Type B pancreatic cell (in vitro differentiated cells): ENCODE results near the gene PEX1. TPM values are rescaled to one million over a fixed set of nuclear protein-coding genes. Genes with fewer than 3 reads are reported as not detected.

Experiments used
- DNase-seq: peaks from one replicate; pipeline ENCODE4 v3.0.0; 2021; ENCODE audit warnings: mixed read lengths; ENCODE audit not compliant: unreplicated experiment; ENCODE audit errors: extremely low spot score
- H3K27ac Mint-ChIP-seq: 2 replicates; pipeline ENCODE4 v1.8.0; 2021; ENCODE audit warnings: mild to moderate bottlenecking, mixed read lengths
- H3K27me3 Mint-ChIP-seq: 2 replicates; pipeline ENCODE4 v1.8.0; 2021; ENCODE audit warnings: mixed read lengths
- H3K36me3 Mint-ChIP-seq: 2 replicates; pipeline ENCODE4 v1.8.0; 2021; ENCODE audit warnings: mixed read lengths
- H3K4me1 Mint-ChIP-seq: one replicate; pipeline ENCODE4 v1.8.0; 2021; ENCODE audit warnings: mixed read lengths; ENCODE audit not compliant: unreplicated experiment
- H3K4me3 Mint-ChIP-seq: 2 replicates; pipeline ENCODE4 v1.8.0; 2021; ENCODE audit warnings: mild to moderate bottlenecking, mixed read lengths
- H3K9me3 Mint-ChIP-seq: 2 replicates; pipeline ENCODE4 v1.8.0; 2021; ENCODE audit warnings: mixed read lengths
- CTCF ChIP-seq: fragments of 200-600 bp; sonication (generic); conservative IDR thresholded peaks from 2 replicates; pipeline ENCODE4 v1.5.0; 2021; ENCODE audit warnings: antibody characterized with exemption, mild to moderate bottlenecking
- total RNA-seq: library from RNA; stranded (reverse); gene quantifications from 2 replicates; pipeline ENCODE4 v1.2.1, GENCODE V29; 2021; ENCODE audit warnings: low replicate concordance

The PEX1 gene
- total RNA-seq, 1 donor from 2014 or later = 22.2 TPM

DNA sequence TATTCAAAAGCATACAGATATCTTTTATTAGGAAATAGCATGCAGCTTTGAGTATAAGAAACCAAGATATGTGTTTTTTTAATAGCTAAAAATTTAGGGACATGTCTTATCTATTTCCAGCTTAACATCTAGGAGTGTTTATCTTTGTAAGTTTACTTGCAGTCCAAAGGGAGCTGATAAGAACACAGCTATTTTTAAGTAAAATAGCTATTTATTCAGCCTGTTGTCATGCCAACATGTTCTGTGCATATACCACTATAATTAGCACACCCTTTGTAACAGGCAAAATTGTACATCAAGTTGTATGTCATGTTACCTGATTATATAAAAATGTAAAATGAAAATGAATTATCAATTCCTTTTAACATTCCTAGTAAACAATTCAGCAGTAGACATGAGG, 32.3 kb upstream of the PEX1 start:
- Mint-ChIP-seq H3K27me3 (no peaks in the 10 kb centered on the region), H3K36me3 (peaks cover 14% of the 10 kb centered on the region), H3K4me1 (no peaks in the 10 kb centered on the region), H3K27ac (no peak overlapping the region), H3K4me3 (no peak overlapping the region), H3K9me3 (no peaks in the 10 kb centered on the region)
- DNase-seq = no peak
- no peak for TF ChIP-seq CTCF

- Mint-ChIP-seq H3K9me3 (no peaks in the 10 kb centered on the region), H3K27ac (no peak overlapping the region), H3K4me3 (no peak overlapping the region), H3K27me3 (no peaks in the 10 kb centered on the region), H3K36me3 (peaks cover 7% of the 10 kb centered on the region), H3K4me1 (no peaks in the 10 kb centered on the region)
- TF ChIP-seq CTCF = no peak
- no peak for DNase-seq
These were observed 29.6 kb upstream of the PEX1 start for GRCh38 chr7:92557808-92558362.

DNA sequence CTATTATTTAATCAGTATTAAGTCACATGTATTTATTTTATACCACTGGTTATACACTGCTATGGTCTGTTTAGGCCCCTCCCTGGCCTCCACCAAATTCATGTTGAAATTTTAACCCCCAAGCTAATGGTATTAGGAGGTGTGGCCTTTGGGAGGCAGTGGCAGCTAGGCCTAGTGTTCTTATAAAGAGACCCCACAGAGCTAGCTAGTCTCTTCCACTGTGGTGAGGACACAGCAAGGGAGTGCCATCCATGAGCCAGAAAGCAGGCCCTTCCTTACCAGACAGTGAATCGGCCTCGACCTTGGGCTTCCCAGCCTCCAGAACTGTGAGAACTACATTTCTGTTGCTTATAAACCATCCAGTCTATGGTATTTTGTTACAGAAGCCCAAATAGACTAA, 28.9 kb upstream of the PEX1 start:
- H3K4me1 Mint-ChIP-seq = no peaks in the 10 kb centered on the region
- peaks cover 6% of the 10 kb centered on the region for H3K36me3 Mint-ChIP-seq
- DNase-seq = no peak
- no peak overlapping the region for H3K4me3 Mint-ChIP-seq
- H3K9me3 Mint-ChIP-seq = no peaks in the 10 kb centered on the region
- H3K27me3 Mint-ChIP-seq = no peaks in the 10 kb centered on the region
- no peak for TF ChIP-seq CTCF
- no peak overlapping the region for H3K27ac Mint-ChIP-seq

GRCh38 chr7:92550194-92550593, 21.9 kb upstream of the PEX1 start:
- H3K9me3 Mint-ChIP-seq = no peaks in the 10 kb centered on the region
- H3K27ac Mint-ChIP-seq = no peak overlapping the region
- no peak for TF ChIP-seq CTCF
- DNase-seq = no peak
- no peak overlapping the region for H3K4me3 Mint-ChIP-seq
- no peaks in the 10 kb centered on the region for H3K36me3 Mint-ChIP-seq
- H3K4me1 Mint-ChIP-seq = no peaks in the 10 kb centered on the region
- H3K27me3 Mint-ChIP-seq = no peaks in the 10 kb centered on the region

GRCh38 chr7:92547579-92547978, 19.3 kb upstream of the PEX1 start:
- no peaks in the 10 kb centered on the region for H3K4me1 Mint-ChIP-seq
- H3K4me3 Mint-ChIP-seq = no peak overlapping the region
- no peaks in the 10 kb centered on the region for H3K9me3 Mint-ChIP-seq
- no peaks in the 10 kb centered on the region for H3K36me3 Mint-ChIP-seq
- no peaks in the 10 kb centered on the region for H3K27me3 Mint-ChIP-seq
- TF ChIP-seq CTCF = no peak
- H3K27ac Mint-ChIP-seq = no peak overlapping the region
- no peak for DNase-seq
